H54 (cell line): ENCODE results near the gene C4orf54.

Experiments used
- DNase-seq: peaks from one replicate; pipeline ENCODE4 v3.0.0; 2011; ENCODE audit warnings: low spot score, mixed read lengths; ENCODE audit not compliant: insufficient read length
- FAIRE-seq: peaks from 3 replicates; lab custom pipeline; 2011; peaks lifted over from hg19 to GRCh38; lab: Jason Lieb, UNC
- POLR2A ChIP-seq: IDR thresholded peaks from 2 replicates; pipeline ENCODE4 v1.6.1; 2011; ENCODE audit warnings: low read depth, mild to moderate bottlenecking, low read length

Gene C4orf54

GRCh38 chr4:99657798-99658197 lies at the start of gene C4orf54:
Gene C4orf54, minus strand, starts transcription at chr4:99657828. Its CDS starts 3,180 bp downstream, at chr4:99654648.
- no peak for DNase-seq
- no peak for TF ChIP-seq POLR2A
- no peak for FAIRE-seq

GRCh38 chr4:99705891-99706290 lies 48.3 kb upstream of the C4orf54 start:
- no peak for DNase-seq
- FAIRE-seq, result no peak
- no peak for TF ChIP-seq POLR2A

GRCh38 chr4:99696801-99697200 lies 39.2 kb upstream of the C4orf54 start:
- DNase-seq (no peak), FAIRE-seq (no peak)
- TF ChIP-seq POLR2A, result no peak

DNA sequence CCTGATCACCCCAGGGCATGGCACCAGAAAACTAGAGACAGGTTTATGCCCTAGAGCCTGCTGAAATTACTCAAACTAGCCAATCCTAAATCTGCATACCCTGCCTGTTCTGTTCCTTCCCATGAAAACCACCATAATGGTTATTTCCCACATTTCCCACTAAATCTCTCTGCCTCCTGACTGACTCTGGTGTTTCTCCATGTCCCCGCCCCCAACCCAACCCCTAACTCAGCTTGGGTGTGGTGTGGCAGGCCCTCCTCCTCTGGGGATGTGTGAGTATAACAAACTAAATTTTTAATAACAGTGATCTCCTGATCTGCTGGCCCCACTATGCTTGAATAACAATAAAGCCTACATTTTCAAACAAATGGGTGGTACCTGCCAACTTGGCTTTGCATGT lies 35.5 kb upstream of the C4orf54 start:
- no peak for TF ChIP-seq POLR2A
- DNase-seq (no peak), FAIRE-seq (no peak)

- no peak for FAIRE-seq
- DNase-seq, result no peak
- no peak for TF ChIP-seq POLR2A
Measured at GRCh38 chr4:99690990-99691389, 33.4 kb upstream of the C4orf54 start.

- FAIRE-seq, result no peak
- no peak for DNase-seq
- TF ChIP-seq POLR2A, result no peak
Measured at GRCh38 chr4:99690472-99690871, 32.8 kb upstream of the C4orf54 start.

DNA sequence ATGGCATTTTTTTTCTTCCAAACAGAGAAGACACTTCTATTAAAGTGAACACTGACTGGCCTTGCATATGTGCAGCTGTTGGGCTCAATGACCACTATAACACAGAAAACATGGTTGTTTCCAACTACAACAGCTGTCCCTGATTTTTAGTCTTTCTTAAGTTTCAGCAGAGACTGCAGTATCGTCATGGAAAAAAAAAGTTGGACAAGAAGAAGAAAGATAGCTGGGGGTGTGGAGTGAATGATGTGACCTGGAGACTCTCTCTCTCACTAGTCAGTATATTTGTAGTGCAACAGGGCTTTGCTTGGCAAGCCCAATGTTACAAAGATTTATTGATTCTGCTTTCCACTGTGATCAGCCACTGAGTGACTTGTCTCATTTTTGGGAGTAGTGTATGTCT lies 29.5 kb upstream of the C4orf54 start:
- FAIRE-seq, result no peak
- DNase-seq, result no peak

DNA sequence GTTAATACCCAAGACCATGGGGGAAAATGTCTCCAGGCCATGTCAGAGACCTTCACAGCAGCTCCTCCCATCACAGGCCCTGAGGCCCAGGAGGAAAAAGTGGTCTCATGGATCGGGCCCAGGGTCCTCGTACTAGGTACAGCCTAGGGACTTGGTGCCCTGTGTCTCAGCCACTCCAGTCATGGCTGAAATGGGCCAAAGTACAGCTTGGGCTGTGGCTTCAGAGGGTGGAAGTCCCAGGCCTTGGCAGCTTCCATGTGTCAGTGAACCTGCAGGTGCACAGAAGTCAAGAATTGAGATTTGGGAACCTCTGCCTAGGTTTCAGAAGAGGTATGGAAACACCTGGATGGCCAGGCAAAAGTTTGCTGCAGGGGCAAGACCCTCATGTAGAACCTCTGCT lies 27.6 kb upstream of the C4orf54 start:
- no peak for TF ChIP-seq POLR2A
- DNase-seq (no peak), FAIRE-seq (no peak)

More for the DNA sequence above, 29.5 kb upstream of the C4orf54 start:
- TF ChIP-seq POLR2A, result no peak

- DNase-seq (no peak), FAIRE-seq (no peak)
- TF ChIP-seq POLR2A, result no peak
Measured at GRCh38 chr4:99683895-99684294, 26.3 kb upstream of the C4orf54 start.

DNA sequence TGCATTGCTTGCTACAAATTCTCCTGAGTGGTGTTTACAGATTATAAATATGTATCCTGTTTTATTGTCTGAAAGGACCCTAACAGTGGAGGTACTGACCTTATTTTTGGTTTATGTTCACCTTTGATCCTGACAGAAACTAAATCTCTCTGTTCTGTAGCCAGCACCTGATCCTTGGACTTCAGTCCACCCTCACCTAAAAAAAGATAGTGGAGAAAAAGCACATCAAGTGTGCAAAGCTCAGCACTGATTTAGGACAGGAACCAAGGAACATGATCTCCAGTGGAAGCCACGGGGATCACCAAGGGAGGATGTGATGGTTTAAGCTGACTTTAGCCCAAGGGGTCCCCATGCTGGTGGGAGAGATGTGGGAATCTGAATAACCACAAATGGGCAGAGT lies 22.3 kb upstream of the C4orf54 start:
- DNase-seq, result no peak
- no peak for TF ChIP-seq POLR2A
- no peak for FAIRE-seq

DNA sequence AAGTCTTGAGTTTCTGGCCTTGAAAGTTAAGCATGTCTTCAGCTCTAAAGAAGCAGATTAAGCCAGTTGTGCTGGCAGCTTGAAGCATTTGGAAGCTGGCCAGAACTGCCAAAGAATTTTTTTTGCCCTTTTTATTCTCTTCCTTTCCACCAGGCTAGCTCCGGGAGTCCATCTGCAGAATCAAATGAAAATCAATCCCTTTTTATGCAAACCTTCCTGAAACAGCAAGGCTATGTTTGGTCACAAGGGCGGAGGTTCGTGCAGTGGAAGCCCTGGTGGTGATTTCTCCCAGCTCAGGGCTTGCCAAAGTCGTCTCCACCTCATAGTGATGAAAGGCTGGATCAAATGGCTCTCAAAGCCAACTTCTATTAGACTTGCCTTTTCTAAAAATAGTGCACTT lies 21.6 kb upstream of the C4orf54 start:
- no peak for TF ChIP-seq POLR2A
- no peak for FAIRE-seq
- DNase-seq, result no peak

DNA sequence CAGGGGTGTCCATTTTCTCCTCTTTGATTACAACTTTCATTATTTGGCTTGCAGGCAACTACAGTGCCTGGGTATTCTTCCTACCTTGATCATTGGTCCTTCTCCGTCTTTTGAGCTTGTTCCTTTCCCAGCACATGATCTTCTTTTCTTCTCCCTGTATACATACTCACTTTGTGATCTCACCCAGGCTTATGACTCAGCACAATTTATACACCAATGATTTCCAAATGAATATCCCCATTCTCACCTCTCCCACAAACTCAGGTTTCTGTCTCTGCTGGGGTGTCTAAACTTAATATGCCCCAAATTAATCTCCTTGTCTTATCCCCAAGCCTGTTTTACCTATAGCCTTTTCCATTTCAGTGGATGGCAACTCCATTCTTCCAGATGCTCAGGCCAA lies 19.5 kb upstream of the C4orf54 start:
- TF ChIP-seq POLR2A, result no peak
- no peak for FAIRE-seq
- DNase-seq, result no peak

DNA sequence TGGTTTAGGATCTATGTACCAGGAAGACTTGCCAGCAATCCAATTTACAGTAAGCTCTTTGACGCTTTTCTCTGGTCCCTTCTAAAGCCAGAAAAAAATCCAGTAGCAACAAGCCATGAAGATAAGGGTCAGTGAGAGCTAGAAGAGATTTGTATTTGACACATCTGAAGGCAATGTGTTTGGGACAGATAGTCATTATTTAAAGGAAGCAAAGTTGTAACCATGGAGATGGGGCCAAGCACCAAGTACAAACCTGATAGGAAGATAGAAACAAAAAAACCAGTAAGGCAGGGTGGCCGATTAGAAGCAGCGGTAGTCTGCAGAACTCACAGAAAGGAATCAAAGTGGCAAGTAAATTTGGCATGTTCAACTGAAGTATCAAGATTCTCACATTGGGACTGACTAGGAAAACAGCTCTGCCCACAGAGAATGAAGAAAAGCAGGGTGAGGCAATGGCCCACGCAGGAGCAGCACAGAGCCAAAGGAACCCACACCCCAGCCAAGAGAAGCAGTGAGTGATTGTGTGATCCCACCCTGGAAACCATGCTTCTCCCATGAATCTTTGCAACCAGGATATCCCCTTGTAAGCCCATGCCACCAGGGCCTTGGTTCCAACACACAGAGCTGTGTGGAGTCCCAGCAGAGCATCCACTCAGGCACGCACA lies 12.9 kb upstream of the C4orf54 start:
- no peak for FAIRE-seq
- DNase-seq, result no peak
- TF ChIP-seq POLR2A, result no peak

GRCh38 chr4:99669084-99669483 lies 11.5 kb upstream of the C4orf54 start:
- DNase-seq (no peak), FAIRE-seq (no peak)
- TF ChIP-seq POLR2A, result no peak

GRCh38 chr4:99668472-99668871 lies 10.8 kb upstream of the C4orf54 start:
- FAIRE-seq (no peak), DNase-seq (no peak)
- TF ChIP-seq POLR2A, result no peak
